GM19395 (cell line): ENCODE data around the gene DNAJC16.

Experiments
- ATAC-seq: cut with Tn5 transposase; IDR thresholded peaks from one replicate; pipeline ENCODE4 v1.9.1; 2021; ENCODE audit warnings: mild to moderate bottlenecking, moderate library complexity; ENCODE audit not compliant: unreplicated experiment

The DNAJC16 gene

DNA sequence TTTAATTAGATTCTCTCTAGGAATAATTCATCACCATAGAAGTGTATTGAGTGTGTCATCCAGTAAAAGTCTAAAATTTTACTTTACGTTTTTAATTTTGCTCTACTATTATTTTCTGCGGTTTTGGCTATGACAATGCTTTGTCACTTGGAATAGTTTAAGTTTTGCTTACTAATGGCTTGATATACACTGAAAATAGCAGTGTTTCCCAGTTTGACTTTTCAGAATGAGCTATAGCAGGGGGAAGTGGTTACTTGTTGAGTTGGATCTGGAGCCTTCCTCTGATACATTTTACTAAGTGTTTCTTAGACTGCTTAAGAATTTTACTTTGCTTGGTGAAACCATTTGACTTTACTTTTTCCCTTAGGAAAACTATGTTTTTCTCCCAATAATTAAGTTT is 5.0 kb downstream of the DNAJC16 start:
- ATAC-seq = no peak

- ATAC-seq = no peak
Measured at GRCh38 chr1:15538771-15539170, 12.1 kb downstream of the DNAJC16 start.

DNA sequence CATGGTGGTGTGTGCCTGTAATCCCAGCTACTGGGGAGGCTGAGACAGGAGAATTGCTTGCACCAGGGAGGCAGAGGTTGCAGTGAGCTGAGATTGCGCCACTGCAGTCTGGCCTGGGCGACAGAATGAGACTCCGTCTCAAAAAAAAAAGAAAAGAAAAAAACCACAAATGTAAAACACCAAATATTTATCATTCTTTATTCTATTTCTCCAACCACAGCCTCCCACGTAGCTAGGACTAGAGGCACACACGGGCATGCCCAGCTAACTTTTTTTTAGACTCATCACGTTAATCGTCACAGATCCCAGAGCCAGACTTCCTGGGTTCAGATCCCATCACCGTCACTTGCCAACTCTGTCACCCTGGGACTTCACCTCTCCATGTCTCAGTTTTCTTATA is 13.5 kb downstream of the DNAJC16 start:
- no peak for ATAC-seq

GRCh38 chr1:15541231-15541792 is 14.7 kb downstream of the DNAJC16 start:
- no peak for ATAC-seq

DNA sequence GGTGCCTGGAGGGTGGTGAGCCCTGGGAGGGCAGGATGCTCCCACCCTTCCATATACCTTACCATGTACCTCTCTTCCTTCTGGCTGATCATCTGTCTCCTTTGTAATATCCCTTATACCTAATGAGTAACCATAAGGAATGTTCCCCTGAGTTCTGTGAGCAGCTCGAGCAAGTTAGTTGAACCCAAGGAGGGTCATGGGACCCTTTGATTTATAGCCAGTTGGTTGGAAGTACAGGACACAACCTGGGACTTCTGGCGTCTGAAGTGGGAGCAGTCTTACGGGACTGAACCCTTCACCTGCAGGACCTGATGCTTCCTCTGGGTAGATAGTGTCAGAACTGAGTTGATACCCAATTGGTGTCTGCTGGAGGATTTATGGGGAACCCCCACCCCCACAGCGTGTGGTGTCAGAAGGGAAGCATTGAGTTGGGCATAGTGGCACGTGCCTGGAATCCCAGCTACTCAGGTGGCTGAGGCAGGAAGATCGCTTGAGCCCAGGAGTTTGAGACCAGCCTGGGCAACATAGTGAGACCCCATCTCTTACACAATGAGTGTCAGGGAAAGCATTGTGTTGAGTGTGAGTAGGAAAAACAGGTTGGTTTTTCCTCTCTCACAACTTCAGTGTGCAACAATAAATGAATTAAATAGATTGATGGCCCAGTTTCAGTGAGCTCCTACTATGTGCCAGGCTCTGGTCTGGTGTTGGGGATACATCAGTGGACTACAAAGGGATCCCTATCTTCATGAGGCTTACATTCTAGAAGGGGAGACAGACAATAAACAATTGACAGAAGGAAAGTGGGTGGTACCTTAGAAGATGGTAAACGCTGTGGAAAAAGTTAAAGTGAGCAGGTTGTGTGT is 16.0 kb downstream of the DNAJC16 start:
- no peak for ATAC-seq

DNA sequence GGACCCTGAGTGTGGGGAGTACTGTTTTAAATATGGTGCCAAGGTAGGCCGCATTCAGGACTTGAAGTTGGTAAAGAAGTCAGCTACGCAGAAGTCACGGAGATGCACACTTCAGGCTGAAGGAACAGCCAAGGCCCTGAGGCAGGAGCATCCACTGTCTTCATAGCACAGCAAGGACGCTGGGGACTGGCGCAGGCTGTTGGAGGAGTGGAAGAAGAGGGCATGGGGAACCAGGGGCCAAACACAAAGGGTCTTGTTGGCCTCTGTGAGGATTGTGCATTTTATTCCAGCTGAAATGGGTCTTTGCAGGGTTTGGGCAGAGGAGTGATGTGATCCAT is 16.6 kb downstream of the DNAJC16 start:
- no peak for ATAC-seq

GRCh38 chr1:15543589-15544568 is 17.2 kb downstream of the DNAJC16 start:
- ATAC-seq = no peak

DNA sequence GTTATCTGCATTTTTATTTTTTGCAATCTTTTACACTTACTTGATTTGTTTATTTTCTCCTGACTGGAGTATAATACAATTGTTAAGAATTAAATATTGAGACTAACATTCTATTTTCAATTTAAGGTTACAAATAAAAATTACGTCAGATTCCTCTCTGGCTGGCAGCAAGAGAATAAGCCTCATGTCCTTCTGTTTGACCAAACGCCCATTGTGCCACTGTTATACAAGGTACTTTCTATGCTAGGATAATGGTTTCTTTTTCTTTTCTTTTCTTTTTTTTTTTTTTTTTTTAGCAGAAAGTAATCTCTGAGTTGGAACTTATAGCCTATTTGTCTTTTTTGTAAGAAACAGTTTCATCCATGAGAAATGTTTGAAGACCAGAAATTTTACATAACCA is 20.0 kb downstream of the DNAJC16 start:
- ATAC-seq = no peak

GRCh38 chr1:15550573-15550972 is 23.9 kb downstream of the DNAJC16 start:
- no peak for ATAC-seq

- no peak for ATAC-seq
Measured at GRCh38 chr1:15557008-15557407, 30.4 kb downstream of the DNAJC16 start.

DNA sequence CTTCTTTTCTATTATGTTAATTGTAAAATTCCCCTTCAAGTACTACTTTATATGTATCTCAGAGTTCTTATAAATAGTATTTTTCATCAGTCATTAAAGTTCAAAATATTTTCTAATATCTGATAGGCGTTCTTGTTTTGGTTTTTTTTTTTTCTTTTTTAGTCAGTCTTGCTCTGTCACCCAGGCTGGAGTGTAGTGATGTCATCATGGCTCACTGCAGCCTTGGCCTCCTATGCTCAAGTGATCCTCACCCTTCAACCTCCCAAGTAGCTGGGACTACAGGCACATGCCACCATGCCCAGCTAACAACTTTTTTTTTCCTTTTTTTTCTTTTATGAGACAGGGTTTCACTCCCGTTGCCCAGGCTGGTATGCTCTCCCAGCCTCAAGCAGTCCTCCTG is 30.9 kb downstream of the DNAJC16 start:
- no peak for ATAC-seq

DNA sequence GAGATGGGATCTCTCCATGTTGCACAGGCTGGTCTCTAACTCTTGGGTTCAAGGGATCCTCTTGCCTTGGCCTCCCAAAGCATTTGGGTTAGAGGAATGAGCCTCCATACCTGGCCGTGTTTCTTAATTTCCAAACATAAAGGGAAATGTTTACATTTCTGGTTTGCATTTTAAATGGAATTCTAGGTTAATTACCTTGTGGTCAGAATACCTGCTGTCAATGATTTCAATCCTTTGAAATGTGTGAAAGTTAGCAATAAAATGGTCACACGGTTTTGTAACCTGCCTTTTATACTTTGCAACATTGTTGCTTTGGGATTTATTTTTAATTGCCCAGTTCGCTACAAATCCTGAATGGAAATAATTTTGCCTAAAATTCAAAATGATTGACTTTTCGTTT is 31.9 kb downstream of the DNAJC16 start:
- ATAC-seq = no peak

DNA sequence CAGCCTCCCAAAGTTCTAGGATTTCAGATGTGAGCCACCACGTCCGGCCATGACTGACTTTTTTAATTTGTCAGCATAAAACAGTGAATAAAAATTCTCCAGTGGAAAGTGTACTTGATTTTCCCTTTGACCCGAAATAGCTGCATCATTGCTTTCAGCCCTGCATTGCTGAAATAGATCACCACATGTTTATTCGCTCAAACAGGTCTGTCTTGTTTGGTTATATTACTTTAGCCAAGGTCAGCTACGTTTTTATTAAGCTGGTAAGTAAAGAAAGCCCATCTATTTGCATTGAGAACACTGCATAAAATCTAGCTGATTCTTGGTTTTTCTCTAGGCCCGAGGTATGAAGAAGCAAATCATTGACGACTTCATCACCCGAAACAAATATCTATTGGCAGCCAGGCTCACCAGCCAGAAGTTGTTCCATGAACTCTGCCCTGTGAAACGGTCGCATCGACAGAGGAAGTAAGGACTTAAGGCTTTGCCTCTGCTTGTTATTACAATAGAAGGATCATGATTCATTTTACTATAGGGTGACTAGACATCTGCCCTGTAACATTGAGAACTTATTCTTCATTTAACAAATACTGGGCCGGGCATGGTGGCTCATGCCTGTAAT is 32.7 kb downstream of the DNAJC16 start:
- no peak for ATAC-seq

- ATAC-seq = no peak
Measured at GRCh38 chr1:15568387-15569073, 41.9 kb downstream of the DNAJC16 start.

DNA sequence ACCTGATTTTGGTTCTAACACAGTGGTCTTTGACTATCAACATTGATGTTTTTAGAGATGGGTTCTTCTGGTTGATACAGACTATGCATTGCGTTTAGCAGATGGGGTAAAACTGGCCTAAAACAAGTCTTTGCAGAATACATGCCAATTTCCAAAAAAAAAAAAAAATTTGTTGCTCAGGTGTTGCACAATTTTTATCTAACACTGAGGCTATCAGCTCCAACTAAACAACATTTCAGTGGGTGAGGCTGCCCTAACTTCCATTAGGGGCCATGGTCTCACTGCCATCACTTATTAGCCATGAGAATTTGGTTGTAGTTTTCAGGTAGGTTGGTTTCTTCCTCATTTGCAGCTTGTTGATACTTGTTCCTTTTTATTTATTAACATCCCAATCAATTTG is 44.2 kb downstream of the DNAJC16 start:
- no peak for ATAC-seq

- no peak for ATAC-seq
Measured at GRCh38 chr1:15571266-15571665, 44.6 kb downstream of the DNAJC16 start.

- no peak for ATAC-seq
Measured at GRCh38 chr1:15573477-15573876, 46.8 kb downstream of the DNAJC16 start.

DNA sequence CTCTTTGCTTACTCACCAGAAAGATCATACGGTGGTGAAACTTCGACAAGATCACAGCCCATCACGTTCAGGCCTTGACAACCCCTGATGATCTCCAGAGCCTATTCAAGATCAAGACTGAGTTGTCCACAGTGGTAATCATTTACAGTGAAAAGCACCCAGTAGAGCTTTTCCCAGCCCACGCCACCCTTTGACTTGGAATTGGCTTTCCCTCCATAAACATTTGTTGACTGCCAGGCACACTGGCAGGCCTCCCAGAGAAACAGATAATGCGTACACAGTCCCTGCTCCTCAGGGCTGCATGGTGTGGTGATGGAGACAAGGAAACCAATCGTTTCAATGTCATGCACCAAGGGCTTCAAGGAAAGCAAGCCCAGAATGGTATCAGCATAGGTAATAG is 48.1 kb downstream of the DNAJC16 start:
- ATAC-seq = no peak

- no peak for ATAC-seq
Measured at GRCh38 chr1:15575549-15576150, 49.0 kb downstream of the DNAJC16 start.

DNA sequence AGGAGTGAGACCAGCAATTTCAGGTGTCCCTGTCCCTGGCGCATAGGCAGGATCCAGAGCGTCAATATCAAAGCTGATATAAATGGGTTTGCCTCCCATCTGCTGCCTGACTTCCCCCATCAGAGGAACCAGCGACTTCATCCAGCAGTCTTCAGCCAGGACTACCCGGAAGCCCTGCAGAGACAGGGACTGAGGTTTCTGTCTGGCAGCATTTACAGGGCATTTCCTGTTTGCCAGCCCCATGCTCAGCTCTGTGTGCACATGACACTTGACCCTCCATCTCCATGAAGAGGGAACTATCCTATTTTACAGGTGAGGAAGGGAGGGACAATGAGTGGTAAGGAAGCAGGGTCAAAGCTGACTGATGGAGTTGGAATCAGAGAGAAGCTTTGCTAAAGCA is 51.0 kb downstream of the DNAJC16 start:
- no peak for ATAC-seq
